CD4-positive, alpha-beta memory T cell (primary cell): ENCODE results near the gene TBC1D22B. TPM values are rescaled to one million over a fixed set of nuclear protein-coding genes. Genes with fewer than 3 reads are reported as not detected.
A peak's percentile ranks its signal among the peaks of the same experiment; 100 is the strongest.

Source experiments
- CTCF ChIA-PET: fragments of 350-600 bp; sonication (Branson Sonifier 250); formaldehyde crosslinking; loops from one replicate; lab custom pipeline; 2021; ENCODE audit warnings: inconsistent platforms; ENCODE audit not compliant: partially characterized antibody; lab: Charles Lee
- POLR2A ChIA-PET: fragments of 350-600 bp; sonication (Branson Sonifier 250); formaldehyde crosslinking; loops from one replicate; lab custom pipeline; 2021; ENCODE audit not compliant: partially characterized antibody; lab: Charles Lee
- DNase-seq, 5 donors: peaks; one replicate each; pipeline versions ENCODE4 v3.0.0 to v3.0.0-alpha.2; 2020 to 2022; ENCODE audit warnings: mixed read lengths in 1 of 5
- H3K27ac ChIP-seq: one replicate; pipeline ENCODE4 v1.7.0; 2013; ENCODE audit warnings: low read depth, low read length
- H3K27me3 ChIP-seq: 2 replicates; pipeline ENCODE4 v1.7.0; 2013; ENCODE audit warnings: mild to moderate bottlenecking, low read length, moderate library complexity; ENCODE audit not compliant: insufficient read depth
- H3K36me3 ChIP-seq: 2 replicates; pipeline ENCODE4 v1.7.0; 2013; ENCODE audit warnings: mild to moderate bottlenecking, low read length, moderate library complexity; ENCODE audit not compliant: insufficient read depth
- H3K4me1 ChIP-seq: 2 replicates; pipeline ENCODE4 v1.7.0; 2013; ENCODE audit warnings: mild to moderate bottlenecking, low read length, moderate library complexity; ENCODE audit not compliant: insufficient read depth
- H3K4me3 ChIP-seq, 2 donors: one replicate each; pipeline ENCODE4 v1.7.0; 2013; ENCODE audit warnings: low read length in 2 of 2, mild to moderate bottlenecking in 1 of 2
- H3K9me3 ChIP-seq, 2 donors: one replicate each; pipeline ENCODE4 v1.7.0; 2013; ENCODE audit warnings: low read length in 2 of 2, control low read depth in 1 of 2; ENCODE audit not compliant: control insufficient read depth in 1 of 2
- H3K27ac Mint-ChIP-seq, 7 donors: one replicate each; pipeline ENCODE4 v1.8.0; 2020 to 2021; ENCODE audit warnings: mixed read lengths in 7 of 7, mild to moderate bottlenecking in 6 of 7, inconsistent platforms in 3 of 7, moderate library complexity in 3 of 7
- H3K27me3 Mint-ChIP-seq, 2 donors: one replicate each; pipeline ENCODE4 v1.8.0; 2020 to 2021; ENCODE audit warnings: mixed read lengths in 2 of 2
- H3K36me3 Mint-ChIP-seq, 2 donors: one replicate each; pipeline ENCODE4 v1.8.0; 2020 to 2021; ENCODE audit warnings: mixed read lengths in 2 of 2, inconsistent platforms in 1 of 2, mild to moderate bottlenecking in 1 of 2
- H3K4me1 Mint-ChIP-seq, 4 donors: one replicate each; pipeline ENCODE4 v1.8.0; 2020 to 2021; ENCODE audit warnings: mixed read lengths in 4 of 4, mild to moderate bottlenecking in 1 of 4
- H3K4me3 Mint-ChIP-seq, 8 donors: one replicate each; pipeline ENCODE4 v1.8.0; 2020 to 2021; ENCODE audit warnings: mixed read lengths in 8 of 8, mild to moderate bottlenecking in 7 of 8, moderate library complexity in 6 of 8, inconsistent platforms in 3 of 8
- H3K9me3 Mint-ChIP-seq, 8 donors: one replicate each; pipeline ENCODE4 v1.8.0; 2020 to 2021; ENCODE audit warnings: mixed read lengths in 8 of 8, mild to moderate bottlenecking in 5 of 8, inconsistent platforms in 3 of 8, moderate library complexity in 1 of 8
- intact Hi-C: fragments of 100-400 bp; cut with micrococcal nuclease; formaldehyde crosslinking; loops from one replicate; pipeline ENCODE4 v1.15.1; 2023
- polyA plus RNA-seq, 2 donors: library from polyadenylated mRNA; unstranded; fragments of 300-500 nt; fragmentation: Illumina TruSeq; gene quantifications; one replicate each; pipeline ENCODE4 v1.2.3, GENCODE V29; 2021
- total RNA-seq, 2 experiments: library from RNA; stranded (reverse); gene quantifications; one replicate each; pipeline ENCODE4 v1.2.3, GENCODE V29; 2021

Gene TBC1D22B
- total and polyA plus RNA-seq, 4 experiments from 2014 or later, result 7.2 to 11.9 (median 10.0) TPM

- Mint-ChIP-seq H3K27me3 (no peaks in the 10 kb centered on the region), H3K9me3 (no peaks in the 10 kb centered on the region), H3K27ac (peak overlapping the region in 1 of 7 donors; percentile 32), H3K4me1 (peaks cover 0 to 4% (median 2%) of the 10 kb centered on the region in 4 donors), H3K4me3 (no peak overlapping the region), H3K36me3 (peaks cover 16 to 23% of the 10 kb centered on the region in 2 donors)
- ChIA-PET POLR2A (no interaction called here), CTCF (interaction anchor here (1.3 to 2.0 kb wide), 2 partner anchors 9 to 16 kb away, joined by 3 to 4 read pairs; no protein-coding TSS in a partner anchor)
- intact Hi-C loops, result no loop called here
- H3K4me1 ChIP-seq, result no peaks in the 10 kb centered on the region
- H3K4me3 ChIP-seq, result no peak overlapping the region
- no peaks in the 10 kb centered on the region for H3K27me3 ChIP-seq
- no peaks in the 10 kb centered on the region for H3K9me3 ChIP-seq
- H3K27ac ChIP-seq, result no peak overlapping the region
- DNase-seq, result no peak
- H3K36me3 ChIP-seq, result peaks cover 67% of the 10 kb centered on the region
Measured at GRCh38 chr6:37319156-37319555, 61.6 kb downstream of the TBC1D22B start.

- H3K36me3 ChIP-seq, result peaks cover 64% of the 10 kb centered on the region
- H3K36me3 Mint-ChIP-seq, result peaks cover 9 to 17% of the 10 kb centered on the region in 2 donors
Measured at GRCh38 chr6:37319856-37320480, 62.4 kb downstream of the TBC1D22B start.

GRCh38 chr6:37320646-37321045, 63.1 kb downstream of the TBC1D22B start:
- Mint-ChIP-seq H3K27ac (peak overlapping the region in 3 of 7 donors; percentile 19 to 38 (median 22)), H3K4me1 (peaks cover 0 to 1% (median under 1%) of the 10 kb centered on the region in 4 donors), H3K27me3 (no peaks in the 10 kb centered on the region), H3K36me3 (peaks cover 7 to 15% of the 10 kb centered on the region in 2 donors), H3K4me3 (no peak overlapping the region), H3K9me3 (no peaks in the 10 kb centered on the region)
- H3K36me3 ChIP-seq, result peaks cover 59% of the 10 kb centered on the region
- ChIA-PET CTCF (interaction anchor here (1.0 to 2.0 kb wide), 3 partner anchors 18 to 616 kb away, joined by 4 to 7 read pairs (median 4); no protein-coding TSS in a partner anchor), POLR2A (no interaction called here)
- no peaks in the 10 kb centered on the region for H3K9me3 ChIP-seq
- intact Hi-C loops, result no loop called here
- no peak overlapping the region for H3K4me3 ChIP-seq
- no peaks in the 10 kb centered on the region for H3K4me1 ChIP-seq
- no peak for DNase-seq
- H3K27ac ChIP-seq, result no peak overlapping the region
- no peaks in the 10 kb centered on the region for H3K27me3 ChIP-seq

More at GRCh38 chr6:37319856-37320480, 62.4 kb downstream of the TBC1D22B start:
- H3K4me3 Mint-ChIP-seq, result no peak overlapping the region
- intact Hi-C loops, result no loop called here
- H3K9me3 Mint-ChIP-seq, result no peaks in the 10 kb centered on the region
- DNase-seq, result no peak
- H3K4me1 ChIP-seq, result no peaks in the 10 kb centered on the region
- ChIA-PET POLR2A (no interaction called here), CTCF (interaction anchor here (1.3 to 2.0 kb wide), 3 partner anchors 10 to 372 kb away, joined by 3 to 7 read pairs (median 4); no protein-coding TSS in a partner anchor)
- H3K27ac ChIP-seq, result no peak overlapping the region
- H3K27me3 Mint-ChIP-seq, result no peaks in the 10 kb centered on the region
- H3K27ac Mint-ChIP-seq, result peak overlapping the region in 5 of 7 donors; percentile 22 to 84 (median 47)
- no peaks in the 10 kb centered on the region for H3K27me3 ChIP-seq
- no peak overlapping the region for H3K4me3 ChIP-seq
- no peaks in the 10 kb centered on the region for H3K9me3 ChIP-seq
- no peaks in the 10 kb centered on the region for H3K4me1 Mint-ChIP-seq

- H3K9me3 Mint-ChIP-seq, result no peaks in the 10 kb centered on the region
- CTCF ChIA-PET, result interaction anchor here (1.0 to 1.7 kb wide), 2 partner anchors 371 to 615 kb away, joined by 4 to 7 read pairs; no protein-coding TSS in a partner anchor
- no peaks in the 10 kb centered on the region for H3K27me3 Mint-ChIP-seq
- no peak overlapping the region for H3K4me3 Mint-ChIP-seq
- Histone ChIP-seq H3K4me3 (no peak overlapping the region), H3K27ac (no peak overlapping the region), H3K4me1 (no peaks in the 10 kb centered on the region), H3K27me3 (no peaks in the 10 kb centered on the region), H3K36me3 (peaks cover 55% of the 10 kb centered on the region), H3K9me3 (no peaks in the 10 kb centered on the region)
- H3K27ac Mint-ChIP-seq, result peak overlapping the region in 6 of 7 donors; percentile 3 to 85 (median 24)
- peaks cover 7 to 17% of the 10 kb centered on the region in 2 donors for H3K36me3 Mint-ChIP-seq
- DNase-seq, result no peak
- POLR2A ChIA-PET, result no interaction called here
- peaks cover 2 to 4% (median 4%) of the 10 kb centered on the region in 4 donors for H3K4me1 Mint-ChIP-seq
- intact Hi-C loops, result no loop called here
Measured at GRCh38 chr6:37321101-37321500, 63.5 kb downstream of the TBC1D22B start.

GRCh38 chr6:37321516-37322415, 64.2 kb downstream of the TBC1D22B start:
- H3K27ac Mint-ChIP-seq, result peak overlapping the region; percentile 3 to 85 (median 32)
- intact Hi-C loops, result no loop called here
- Histone ChIP-seq H3K4me3 (no peak overlapping the region), H3K9me3 (no peaks in the 10 kb centered on the region), H3K27ac (no peak overlapping the region), H3K27me3 (no peaks in the 10 kb centered on the region), H3K36me3 (peaks cover 48% of the 10 kb centered on the region), H3K4me1 (no peaks in the 10 kb centered on the region)
- ChIA-PET CTCF (interaction anchor here (1.0 to 1.7 kb wide), 2 partner anchors 370 to 615 kb away, joined by 4 to 7 read pairs; no protein-coding TSS in a partner anchor), POLR2A (no interaction called here)
- no peak for DNase-seq
- H3K4me1 Mint-ChIP-seq, result peaks cover 2 to 4% (median 4%) of the 10 kb centered on the region in 4 donors
- H3K27me3 Mint-ChIP-seq, result no peaks in the 10 kb centered on the region
- H3K36me3 Mint-ChIP-seq, result peaks cover 8 to 17% of the 10 kb centered on the region in 2 donors
- H3K4me3 Mint-ChIP-seq, result no peak overlapping the region
- H3K9me3 Mint-ChIP-seq, result no peaks in the 10 kb centered on the region

GRCh38 chr6:37323580-37323979, 66.0 kb downstream of the TBC1D22B start:
- H3K36me3 Mint-ChIP-seq, result peaks cover 16 to 20% of the 10 kb centered on the region in 2 donors
- no peak for DNase-seq
- H3K4me1 ChIP-seq, result no peaks in the 10 kb centered on the region
- no peaks in the 10 kb centered on the region for H3K27me3 Mint-ChIP-seq
- H3K4me3 Mint-ChIP-seq, result no peak overlapping the region
- no peak overlapping the region for H3K27ac ChIP-seq
- CTCF ChIA-PET, result interaction anchor here (0.9 to 3.4 kb wide), 2 partner anchors 9 to 369 kb away, joined by 3 to 29 read pairs; no protein-coding TSS in a partner anchor
- POLR2A ChIA-PET, result no interaction called here
- H3K9me3 ChIP-seq, result no peaks in the 10 kb centered on the region
- H3K4me1 Mint-ChIP-seq, result peaks cover 3 to 4% (median 4%) of the 10 kb centered on the region in 4 donors
- intact Hi-C loops, result no loop called here
- H3K27ac Mint-ChIP-seq, result peak overlapping the region in 1 of 7 donors; percentile 31
- H3K9me3 Mint-ChIP-seq, result no peaks in the 10 kb centered on the region
- no peak overlapping the region for H3K4me3 ChIP-seq
- no peaks in the 10 kb centered on the region for H3K27me3 ChIP-seq
- H3K36me3 ChIP-seq, result peaks cover 32% of the 10 kb centered on the region
